OCI-LY7 (cell line): Measurements from ENCODE around the gene CHMP4B. TPM values are rescaled to one million over a fixed set of nuclear protein-coding genes. Genes with fewer than 3 reads are reported as not detected.

Experiments used
- BruUV-seq: library from RNA; stranded (reverse); fragments of 400-500 nt; replicated peaks from 2 replicates; lab custom pipeline; 2021; lab: Mats Ljungman, UMichigan
- CTCF ChIA-PET: fragments of 300-600 bp; sonication (Branson Sonifier 250); formaldehyde crosslinking; loops from one replicate; lab custom pipeline; 2022; ENCODE audit warnings: antibody characterized with exemption; ENCODE audit not compliant: unreplicated experiment; lab: Charles Lee
- POLR2A ChIA-PET: fragments of 300-600 bp; sonication (Branson Sonifier 250); formaldehyde crosslinking; loops from one replicate; lab custom pipeline; 2022; ENCODE audit warnings: antibody characterized with exemption; lab: Charles Lee
- DNase-seq: peaks from one replicate; pipeline ENCODE4 v3.0.0-alpha.2; 2015; ENCODE audit warnings: low spot score
- H2AFZ ChIP-seq: fragments of 200-600 bp; sonication (generic), shearing (Covaris generic); 2 replicates; pipeline ENCODE4 v1.6.1; 2014; ENCODE audit warnings: mild to moderate bottlenecking, antibody characterized with exemption, low read length, moderate library complexity
- H3K27ac ChIP-seq: fragments of 200-600 bp; sonication (generic); 2 replicates; pipeline ENCODE4 v1.5.1; 2014; ENCODE audit warnings: mixed run types, low read depth, mild to moderate bottlenecking, moderate library complexity, low read length, inconsistent platforms; ENCODE audit not compliant: poor library complexity, severe bottlenecking
- H3K36me3 ChIP-seq: fragments of 200-600 bp; sonication (generic); 2 replicates; pipeline ENCODE4 v1.6.1; 2014; ENCODE audit warnings: mild to moderate bottlenecking, antibody characterized with exemption, low read length, moderate library complexity, mixed read lengths; ENCODE audit not compliant: insufficient read depth
- H3K4me1 ChIP-seq: fragments of 200-600 bp; sonication (generic); 2 replicates; pipeline ENCODE4 v1.5.1; 2014; ENCODE audit warnings: mild to moderate bottlenecking, low read length; ENCODE audit not compliant: insufficient read depth, poor library complexity, severe bottlenecking
- H3K4me2 ChIP-seq: fragments of 200-600 bp; sonication (generic); 2 replicates; pipeline ENCODE4 v1.6.1; 2014; ENCODE audit warnings: mild to moderate bottlenecking, low read length
- H3K4me3 ChIP-seq: fragments of 200-600 bp; sonication (generic); 2 replicates; pipeline ENCODE4 v1.5.1; 2014; ENCODE audit warnings: mild to moderate bottlenecking, low read depth, low read length; ENCODE audit not compliant: poor library complexity, severe bottlenecking
- H3K79me2 ChIP-seq: fragments of 200-600 bp; sonication (generic); 2 replicates; pipeline ENCODE4 v1.6.1; 2016; ENCODE audit warnings: low read depth, mild to moderate bottlenecking, low read length, moderate library complexity, mixed read lengths; ENCODE audit not compliant: insufficient read depth
- H3K9me2 ChIP-seq: fragments of 200-600 bp; sonication (generic); 2 replicates; pipeline ENCODE4 v1.6.1; 2016; ENCODE audit warnings: mild to moderate bottlenecking, low read length, mixed read lengths; ENCODE audit not compliant: insufficient read depth
- H3K9me3 ChIP-seq: fragments of 200-600 bp; sonication (generic); 2 replicates; pipeline ENCODE4 v1.6.1; 2014; ENCODE audit warnings: mild to moderate bottlenecking, mixed run types, low read length, mixed read lengths
- H4K20me1 ChIP-seq: fragments of 200-600 bp; sonication (generic); 2 replicates; pipeline ENCODE4 v1.6.1; 2014; ENCODE audit warnings: mild to moderate bottlenecking, antibody characterized with exemption, low read length, moderate library complexity, mixed read lengths; ENCODE audit not compliant: insufficient read depth
- CTCF ChIP-seq: fragments of 200-600 bp; sonication (generic); conservative IDR thresholded peaks from 2 replicates; pipeline ENCODE4 v1.5.1; 2014; ENCODE audit warnings: mild to moderate bottlenecking, antibody characterized with exemption, low read length, moderate library complexity, mixed read lengths
- EZH2phosphoT487 ChIP-seq: fragments of 200-600 bp; sonication (generic); IDR thresholded peaks from 2 replicates; pipeline ENCODE4 v1.6.1; 2018; ENCODE audit warnings: low read depth, borderline replicate concordance, mild to moderate bottlenecking, mixed run types, antibody characterized with exemption, low read length, moderate library complexity, mixed read lengths
- intact Hi-C: fragments of 100-400 bp; cut with micrococcal nuclease; formaldehyde crosslinking; loops from one replicate; pipeline ENCODE4 v1.10.0; 2022; ENCODE audit not compliant: unreplicated experiment
- total RNA-seq, 2 experiments: library from RNA; depleted of rRNA in 1 of 2; stranded (reverse); fragments of >200 nt in 1 of 2; shearing (Covaris generic) in 1 of 2; gene quantifications; 2 replicates each; pipeline ENCODE4 v1.2.3, GENCODE V29; 2014 to 2022

The CHMP4B gene
- total RNA-seq, 2 experiments from 2014 or later = 32.4 to 84.2 TPM

GRCh38 chr20:33796907-33797544 lies 14.1 kb upstream of the CHMP4B start:
- TF ChIP-seq EZH2phosphoT487 (no peak), CTCF (no peak)
- Histone ChIP-seq H3K4me1 (no peaks in the 10 kb centered on the region), H3K4me3 (no peak overlapping the region), H3K4me2 (no peak overlapping the region), H3K9me3 (no peaks in the 10 kb centered on the region), H2AFZ (no peak overlapping the region), H3K36me3 (no peaks in the 10 kb centered on the region), H3K27ac (no peak overlapping the region), H4K20me1 (no peaks in the 10 kb centered on the region), H3K79me2 (no peaks in the 10 kb centered on the region), H3K9me2 (no peaks in the 10 kb centered on the region)
- no TSS peak for BruUV-seq
- POLR2A ChIA-PET = no interaction called here
- DNase-seq = no peak
- intact Hi-C loops = no loop called here
- CTCF ChIA-PET = no interaction called here

GRCh38 chr20:33798444-33798843 lies 12.7 kb upstream of the CHMP4B start:
- POLR2A ChIA-PET = interaction anchor here (0.6 kb wide), 1 partner anchor 95 kb away, joined by 3 read pairs; no protein-coding TSS in a partner anchor
- BruUV-seq = no TSS peak
- no peak for DNase-seq
- Histone ChIP-seq H3K79me2 (no peaks in the 10 kb centered on the region), H4K20me1 (no peaks in the 10 kb centered on the region), H3K4me3 (no peak overlapping the region), H3K4me2 (no peak overlapping the region), H3K36me3 (no peaks in the 10 kb centered on the region), H2AFZ (no peak overlapping the region), H3K9me3 (no peaks in the 10 kb centered on the region), H3K4me1 (no peaks in the 10 kb centered on the region), H3K27ac (no peak overlapping the region), H3K9me2 (no peaks in the 10 kb centered on the region)
- intact Hi-C loops = no loop called here
- CTCF ChIA-PET = no interaction called here
- TF ChIP-seq EZH2phosphoT487 (no peak), CTCF (no peak)

GRCh38 chr20:33803921-33804337 lies 7.2 kb upstream of the CHMP4B start:
- CTCF ChIA-PET = no interaction called here
- POLR2A ChIA-PET = interaction anchor here (0.6 to 1.4 kb wide), 3 partner anchors 9 to 1206 kb away, joined by 3 to 4 read pairs (median 3); partner anchors contain the start of gene EIF2S2

More at GRCh38 chr20:33803921-33804337, 7.2 kb upstream of the CHMP4B start:
- DNase-seq = no peak
- Histone ChIP-seq H3K4me1 (no peaks in the 10 kb centered on the region), H4K20me1 (no peaks in the 10 kb centered on the region), H2AFZ (no peak overlapping the region), H3K79me2 (no peaks in the 10 kb centered on the region), H3K4me2 (no peak overlapping the region), H3K4me3 (no peak overlapping the region), H3K27ac (no peak overlapping the region), H3K9me2 (no peaks in the 10 kb centered on the region), H3K9me3 (no peaks in the 10 kb centered on the region), H3K36me3 (no peaks in the 10 kb centered on the region)
- TF ChIP-seq CTCF (no peak), EZH2phosphoT487 (no peak)
- no TSS peak for BruUV-seq
- intact Hi-C loops = no loop called here
